ENCODE measurements around the gene PIF1. TPM values are rescaled to one million over a fixed set of nuclear protein-coding genes. Genes with fewer than 3 reads are reported as not detected.
A peak's percentile ranks its signal among the peaks of the same experiment; 100 is the strongest.

PIF1 gene, protein sequence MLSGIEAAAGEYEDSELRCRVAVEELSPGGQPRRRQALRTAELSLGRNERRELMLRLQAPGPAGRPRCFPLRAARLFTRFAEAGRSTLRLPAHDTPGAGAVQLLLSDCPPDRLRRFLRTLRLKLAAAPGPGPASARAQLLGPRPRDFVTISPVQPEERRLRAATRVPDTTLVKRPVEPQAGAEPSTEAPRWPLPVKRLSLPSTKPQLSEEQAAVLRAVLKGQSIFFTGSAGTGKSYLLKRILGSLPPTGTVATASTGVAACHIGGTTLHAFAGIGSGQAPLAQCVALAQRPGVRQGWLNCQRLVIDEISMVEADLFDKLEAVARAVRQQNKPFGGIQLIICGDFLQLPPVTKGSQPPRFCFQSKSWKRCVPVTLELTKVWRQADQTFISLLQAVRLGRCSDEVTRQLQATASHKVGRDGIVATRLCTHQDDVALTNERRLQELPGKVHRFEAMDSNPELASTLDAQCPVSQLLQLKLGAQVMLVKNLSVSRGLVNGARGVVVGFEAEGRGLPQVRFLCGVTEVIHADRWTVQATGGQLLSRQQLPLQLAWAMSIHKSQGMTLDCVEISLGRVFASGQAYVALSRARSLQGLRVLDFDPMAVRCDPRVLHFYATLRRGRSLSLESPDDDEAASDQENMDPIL
- polyA plus RNA-seq (0.58 and 0.78 TPM in 2 replicates), polyA minus RNA-seq (0.23 and 0.49 TPM in 2 replicates)

DNA sequence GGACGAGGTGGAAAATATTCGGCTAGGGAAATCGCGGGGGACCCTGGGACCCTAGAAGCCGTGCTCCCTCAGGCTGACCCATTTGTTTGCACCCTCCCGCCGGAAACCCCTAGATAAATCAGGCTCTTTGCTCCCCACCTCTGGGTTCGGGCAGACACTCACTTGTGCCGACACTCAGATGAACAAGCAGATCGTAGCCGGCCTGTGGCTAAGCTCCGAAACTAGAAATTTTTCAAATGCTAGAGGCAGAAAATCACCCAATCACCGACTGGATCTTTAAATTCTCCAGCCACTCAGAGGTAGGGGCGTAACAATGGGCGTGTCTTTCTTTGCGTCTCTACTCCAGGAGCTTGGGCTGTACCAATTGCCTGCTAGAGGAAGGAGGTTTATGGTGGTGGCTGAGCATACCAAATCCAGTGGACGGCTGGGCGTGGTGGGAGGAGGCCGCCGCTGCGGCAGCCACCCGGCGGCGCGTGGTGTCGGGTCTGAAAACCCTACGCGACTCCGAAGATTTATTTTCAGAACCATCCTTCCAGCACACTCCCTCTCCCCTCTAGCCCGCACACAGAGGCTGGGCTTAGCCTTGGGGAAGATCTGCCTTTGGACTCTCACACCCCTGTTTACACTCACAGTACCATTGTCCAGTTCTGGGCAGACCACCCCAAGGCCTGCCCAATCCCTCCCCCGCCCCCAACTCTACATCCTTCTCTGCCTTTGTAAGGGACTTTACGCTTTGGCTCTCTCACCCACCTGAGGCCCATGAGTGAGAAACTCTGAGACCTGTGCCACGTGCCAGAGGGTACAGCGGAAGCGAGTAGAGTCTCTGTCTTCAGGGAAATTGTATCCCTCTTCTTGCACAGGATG is at the start of gene PIF1:
Gene PIF1 (minus strand): TSS at position 217 of the 864 bp plus-strand sequence. CDS start 1,312 bp downstream, outside the sequence.
- H2AFZ ChIP-seq (ENCODE audit: low read depth, low read length) = peak within 1 kb of the TSS; percentile 52
- no peaks in the 10 kb centered on the region for H3K9me2 ChIP-seq (ENCODE audit: insufficient read depth, low read length)
- H3K27ac ChIP-seq (ENCODE audit: low read length) = peak within 1 kb of the TSS; percentile 8
- peaks cover 4% of the 10 kb centered on the region for H3K27me3 ChIP-seq (ENCODE audit: insufficient read depth, low read depth, low read length)
- peak within 1 kb of the TSS; percentile 56 for H3K4me2 ChIP-seq (ENCODE audit: low read length)
- H3K9ac ChIP-seq (ENCODE audit: low read length) = peak within 1 kb of the TSS; percentile 46
- TF ChIP-seq EP300 (conservative IDR thresholded peaks at IDR 0.05; ENCODE audit: poor library complexity, severe bottlenecking) (no peak), SMC3 (conservative IDR thresholded peaks at IDR 0.05; ENCODE audit: poor library complexity) (no peak), TAF1 (IDR thresholded peaks at IDR 0.05; ENCODE audit: low read depth) (no peak), EZH2 (IDR thresholded peaks at IDR 0.05; ENCODE audit: borderline replicate concordance, insufficient read depth, low read length, poor library complexity, severe bottlenecking) (no peak), MXI1 (conservative IDR thresholded peaks at IDR 0.05; ENCODE audit: poor library complexity, severe bottlenecking) (peak; percentile 92), REST (IDR thresholded peaks at IDR 0.05; ENCODE audit: borderline replicate concordance) (no peak), RAD21 (conservative IDR thresholded peaks at IDR 0.05) (no peak), POLR2AphosphoS5 (IDR thresholded peaks at IDR 0.05) (peak; percentile 34)
- TF ChIP-seq, protein P1, sequence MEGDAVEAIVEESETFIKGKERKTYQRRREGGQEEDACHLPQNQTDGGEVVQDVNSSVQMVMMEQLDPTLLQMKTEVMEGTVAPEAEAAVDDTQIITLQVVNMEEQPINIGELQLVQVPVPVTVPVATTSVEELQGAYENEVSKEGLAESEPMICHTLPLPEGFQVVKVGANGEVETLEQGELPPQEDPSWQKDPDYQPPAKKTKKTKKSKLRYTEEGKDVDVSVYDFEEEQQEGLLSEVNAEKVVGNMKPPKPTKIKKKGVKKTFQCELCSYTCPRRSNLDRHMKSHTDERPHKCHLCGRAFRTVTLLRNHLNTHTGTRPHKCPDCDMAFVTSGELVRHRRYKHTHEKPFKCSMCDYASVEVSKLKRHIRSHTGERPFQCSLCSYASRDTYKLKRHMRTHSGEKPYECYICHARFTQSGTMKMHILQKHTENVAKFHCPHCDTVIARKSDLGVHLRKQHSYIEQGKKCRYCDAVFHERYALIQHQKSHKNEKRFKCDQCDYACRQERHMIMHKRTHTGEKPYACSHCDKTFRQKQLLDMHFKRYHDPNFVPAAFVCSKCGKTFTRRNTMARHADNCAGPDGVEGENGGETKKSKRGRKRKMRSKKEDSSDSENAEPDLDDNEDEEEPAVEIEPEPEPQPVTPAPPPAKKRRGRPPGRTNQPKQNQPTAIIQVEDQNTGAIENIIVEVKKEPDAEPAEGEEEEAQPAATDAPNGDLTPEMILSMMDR (IDR thresholded peaks at IDR 0.05; ENCODE audit: poor library complexity, severe bottlenecking) = peak; percentile 23
- H3K79me2 ChIP-seq (replicated peaks; ENCODE audit: insufficient read depth, low read length) = no peaks in the 10 kb centered on the region
- H3F3A ChIP-seq (ENCODE audit: insufficient read depth, low read length, poor library complexity, severe bottlenecking) = no peaks in the 10 kb centered on the region
- H3K4me3 ChIP-seq (ENCODE audit: low read length) = peak within 1 kb of the TSS; percentile 78
- no peaks in the 10 kb centered on the region for H3K36me3 ChIP-seq (ENCODE audit: insufficient read depth, low read length)
- H4K20me1 ChIP-seq (ENCODE audit: insufficient read depth) = no peaks in the 10 kb centered on the region
- H3K9me3 ChIP-seq (ENCODE audit: low read length) = no peaks in the 10 kb centered on the region

- TF ChIP-seq EZH2 (IDR thresholded peaks at IDR 0.05; ENCODE audit: borderline replicate concordance, insufficient read depth, low read length, poor library complexity, severe bottlenecking) = no peak
- TF ChIP-seq TAF1 (IDR thresholded peaks at IDR 0.05; ENCODE audit: low read depth) = no peak
- TF ChIP-seq MXI1 (conservative IDR thresholded peaks at IDR 0.05; ENCODE audit: poor library complexity, severe bottlenecking) = no peak
- TF ChIP-seq POLR2AphosphoS5 (IDR thresholded peaks at IDR 0.05) = no peak
- no peak for TF ChIP-seq SMC3 (conservative IDR thresholded peaks at IDR 0.05; ENCODE audit: poor library complexity)
- TF ChIP-seq REST (IDR thresholded peaks at IDR 0.05; ENCODE audit: borderline replicate concordance) = no peak
- TF ChIP-seq EP300 (conservative IDR thresholded peaks at IDR 0.05; ENCODE audit: poor library complexity, severe bottlenecking) = no peak
- H3K9me3 ChIP-seq (ENCODE audit: low read length) = no peaks in the 10 kb centered on the region
- no peak overlapping the region for H2AFZ ChIP-seq (ENCODE audit: low read depth, low read length)
- no peak overlapping the region for H3K9ac ChIP-seq (ENCODE audit: low read length)
- H4K20me1 ChIP-seq (ENCODE audit: insufficient read depth) = no peaks in the 10 kb centered on the region
- H3K4me2 ChIP-seq (ENCODE audit: low read length) = no peak overlapping the region
- H3K27ac ChIP-seq (ENCODE audit: low read length) = no peak overlapping the region
- no peaks in the 10 kb centered on the region for H3K79me2 ChIP-seq (replicated peaks; ENCODE audit: insufficient read depth, low read length)
- no peaks in the 10 kb centered on the region for H3K27me3 ChIP-seq (ENCODE audit: insufficient read depth, low read depth, low read length)
- H3F3A ChIP-seq (ENCODE audit: insufficient read depth, low read length, poor library complexity, severe bottlenecking) = no peaks in the 10 kb centered on the region
- no peaks in the 10 kb centered on the region for H3K9me2 ChIP-seq (ENCODE audit: insufficient read depth, low read length)
- H3K36me3 ChIP-seq (ENCODE audit: insufficient read depth, low read length) = no peaks in the 10 kb centered on the region
- no peak overlapping the region for H3K4me3 ChIP-seq (ENCODE audit: low read length)
Measured at GRCh38 chr15:64870353-64870752, 44.9 kb upstream of the PIF1 start.

Data from neural cell (in vitro differentiated cells).